ENCODE data around the gene MDM4.
"Not testable (repeated sequence)": the region's sequence is repeated elsewhere in the genome, so short reads cannot be mapped to it uniquely, and the experiment has no call there.

Gene MDM4, protein sequence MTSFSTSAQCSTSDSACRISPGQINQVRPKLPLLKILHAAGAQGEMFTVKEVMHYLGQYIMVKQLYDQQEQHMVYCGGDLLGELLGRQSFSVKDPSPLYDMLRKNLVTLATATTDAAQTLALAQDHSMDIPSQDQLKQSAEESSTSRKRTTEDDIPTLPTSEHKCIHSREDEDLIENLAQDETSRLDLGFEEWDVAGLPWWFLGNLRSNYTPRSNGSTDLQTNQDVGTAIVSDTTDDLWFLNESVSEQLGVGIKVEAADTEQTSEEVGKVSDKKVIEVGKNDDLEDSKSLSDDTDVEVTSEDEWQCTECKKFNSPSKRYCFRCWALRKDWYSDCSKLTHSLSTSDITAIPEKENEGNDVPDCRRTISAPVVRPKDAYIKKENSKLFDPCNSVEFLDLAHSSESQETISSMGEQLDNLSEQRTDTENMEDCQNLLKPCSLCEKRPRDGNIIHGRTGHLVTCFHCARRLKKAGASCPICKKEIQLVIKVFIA

DNA sequence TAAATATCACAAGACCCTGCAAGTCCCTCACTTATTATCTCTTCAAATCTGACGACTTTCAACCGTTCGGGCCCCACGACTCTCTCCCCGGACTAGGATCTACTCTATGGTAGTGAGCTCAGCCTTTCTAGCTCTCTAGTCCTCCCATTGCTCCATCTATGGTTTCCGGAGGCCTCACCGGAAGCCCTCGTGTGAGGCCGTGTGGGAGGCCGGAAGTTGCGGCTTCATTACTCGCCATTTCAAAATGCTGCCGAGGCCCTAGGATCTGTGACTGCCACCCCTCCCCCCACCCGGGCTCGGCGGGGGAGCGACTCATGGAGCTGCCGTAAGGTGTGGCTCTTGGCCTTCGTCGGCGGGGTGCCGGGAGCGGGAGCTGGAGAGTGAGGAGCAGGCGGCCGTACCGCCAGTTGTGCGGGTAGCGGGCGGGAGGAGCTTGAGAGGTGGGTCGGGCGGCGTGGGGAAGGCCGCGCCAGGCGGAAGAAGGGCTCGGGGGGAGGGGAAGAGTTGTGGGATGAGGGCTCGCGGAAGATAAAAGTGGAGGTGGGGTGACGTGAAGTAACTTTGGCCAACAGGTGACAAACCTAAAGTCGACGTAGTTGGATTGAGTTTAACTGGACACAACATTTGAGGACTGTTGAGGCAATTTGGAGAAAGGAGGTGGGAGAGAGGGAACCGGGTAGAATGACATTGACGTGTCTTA, at the start of gene MDM4:
MDM4 (plus strand) TSS at position 227 of the 700 bp plus-strand sequence. CDS start 9,113 bp downstream, outside the sequence.
- peak; percentile 97 for DNase-seq

DNA sequence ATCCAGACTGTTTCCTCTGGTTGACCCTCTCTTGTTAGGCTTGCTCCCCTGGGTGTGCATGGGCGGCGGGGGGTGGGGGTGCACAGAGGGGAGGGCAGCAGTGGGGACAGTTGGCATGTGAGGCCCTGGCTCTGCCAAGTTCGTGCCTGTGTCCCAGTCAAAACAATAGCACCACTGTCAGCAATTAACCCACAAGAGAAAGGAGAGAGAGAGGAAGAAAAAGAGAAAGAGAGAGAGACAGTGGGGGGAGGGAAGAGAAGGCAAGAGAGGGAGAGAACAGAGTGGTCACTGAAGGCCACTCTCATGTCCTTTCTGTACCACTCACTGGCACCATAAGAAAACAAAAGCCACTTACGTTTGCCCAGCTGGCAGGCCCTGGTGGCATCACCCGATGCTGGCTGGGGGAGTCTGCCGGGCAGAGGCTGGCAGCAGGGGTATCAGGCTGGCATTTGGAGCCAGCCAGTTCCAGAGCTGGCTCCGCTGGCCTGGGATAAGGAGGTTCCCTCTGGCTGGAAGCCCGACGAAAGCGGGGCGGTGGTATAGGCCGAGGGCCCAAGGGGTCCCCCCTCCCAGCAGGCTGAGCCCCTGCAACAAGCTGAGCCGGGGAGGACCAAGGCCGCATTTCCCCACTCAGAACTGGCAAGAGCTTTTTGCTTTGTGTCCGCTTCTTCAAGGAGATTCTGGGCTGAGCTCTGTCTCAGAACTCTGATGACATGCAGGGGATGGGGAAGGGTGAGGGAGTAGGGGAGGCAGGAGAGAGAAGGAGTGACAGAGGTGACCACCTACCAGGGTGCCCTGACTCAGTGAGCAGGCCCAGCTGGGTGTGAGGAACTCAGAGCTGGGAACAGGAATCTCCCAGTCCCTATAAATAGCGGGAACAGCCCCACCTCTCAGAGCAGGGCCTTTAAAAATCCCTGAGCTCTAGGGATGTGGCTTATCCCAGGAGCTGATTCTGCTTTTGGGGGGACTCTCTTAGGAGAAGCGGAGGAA, 49.5 kb upstream of the MDM4 start:
- no peak for DNase-seq

DNA sequence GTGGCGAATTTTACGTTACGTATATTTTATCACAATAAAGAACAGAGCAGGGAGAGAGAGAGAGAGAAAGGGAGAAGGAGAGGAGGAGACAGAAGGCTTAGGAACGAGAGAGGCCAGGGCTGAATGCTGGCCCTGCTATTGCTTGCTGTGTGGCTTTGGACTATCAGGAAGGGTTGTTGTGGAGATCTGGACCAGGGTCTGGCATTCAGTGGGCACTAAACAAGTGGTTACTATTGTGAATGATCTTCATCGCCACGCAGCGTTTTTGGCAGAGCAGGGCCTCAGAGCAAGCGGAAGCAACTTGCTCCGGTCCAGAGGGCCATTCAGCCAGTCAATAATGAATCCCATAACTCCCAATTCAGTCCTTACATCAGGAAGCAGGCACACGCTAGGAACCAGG, 48.0 kb upstream of the MDM4 start:
- no peak for DNase-seq

DNA sequence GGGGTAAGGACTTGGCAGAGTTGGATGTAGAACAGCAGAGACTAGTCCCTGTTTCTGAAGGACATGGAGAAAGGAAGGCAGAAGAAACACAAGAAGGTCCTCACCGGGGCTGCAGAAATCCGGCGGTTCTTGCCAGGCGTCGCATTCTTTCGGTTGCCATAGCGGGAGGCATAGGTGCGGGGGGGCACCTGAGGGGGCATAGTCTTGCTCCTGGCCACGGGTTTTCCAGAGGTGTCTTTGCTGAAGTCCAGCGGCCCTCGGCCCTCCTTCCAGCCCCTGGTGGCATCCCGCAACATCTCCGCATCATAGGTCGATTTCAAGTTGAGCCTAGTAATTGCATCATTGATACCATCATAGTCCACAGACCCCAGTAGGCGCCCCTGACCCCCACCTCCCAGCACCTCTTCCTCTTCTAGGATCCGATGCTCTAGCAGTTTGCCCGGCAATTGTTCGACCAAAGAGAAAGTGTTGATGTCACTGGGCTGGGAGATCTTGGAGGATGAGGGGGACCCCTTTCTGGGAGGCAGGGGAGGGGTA, 47.4 kb upstream of the MDM4 start:
- DNase-seq: no peak

DNA sequence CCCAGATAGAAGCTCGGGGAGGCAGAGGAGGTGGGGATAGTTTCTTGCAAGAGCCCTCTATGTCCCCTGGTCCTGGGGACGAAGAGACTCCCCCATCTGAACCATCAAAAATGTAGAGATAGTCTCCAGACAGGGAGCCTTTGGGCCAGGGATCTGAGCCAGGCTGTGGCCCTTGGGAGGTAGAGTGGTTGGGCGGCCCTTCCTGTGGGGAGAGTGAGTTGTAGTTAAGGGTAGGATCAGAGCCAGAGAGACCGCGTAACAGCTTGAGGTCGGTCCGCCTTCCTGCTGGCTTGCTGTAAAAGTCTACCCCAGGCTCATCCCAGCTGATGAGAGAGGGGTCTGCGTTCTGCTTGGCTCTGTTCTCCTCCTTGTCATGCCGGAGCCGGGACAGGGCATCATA, 46.9 kb upstream of the MDM4 start:
- no peak for DNase-seq

DNA sequence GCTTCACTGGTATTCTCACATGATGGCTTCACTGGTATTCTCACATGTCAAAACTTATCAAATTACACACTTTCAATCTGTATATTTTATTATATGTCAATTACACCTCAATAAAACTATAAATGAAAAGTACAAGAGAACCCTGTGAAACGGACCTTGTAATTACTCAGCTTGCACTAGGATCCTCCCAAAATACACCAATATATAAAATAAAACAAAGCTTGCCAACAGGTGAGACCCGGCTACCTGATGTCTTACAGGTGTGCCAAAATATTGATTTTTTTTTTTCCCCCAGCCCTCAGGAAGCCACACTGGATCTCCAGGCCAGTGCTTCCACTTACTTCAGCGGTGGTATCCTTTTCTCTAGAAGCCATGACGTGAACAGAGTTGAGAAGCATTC, 44.5 kb upstream of the MDM4 start:
- no peak for DNase-seq

DNA sequence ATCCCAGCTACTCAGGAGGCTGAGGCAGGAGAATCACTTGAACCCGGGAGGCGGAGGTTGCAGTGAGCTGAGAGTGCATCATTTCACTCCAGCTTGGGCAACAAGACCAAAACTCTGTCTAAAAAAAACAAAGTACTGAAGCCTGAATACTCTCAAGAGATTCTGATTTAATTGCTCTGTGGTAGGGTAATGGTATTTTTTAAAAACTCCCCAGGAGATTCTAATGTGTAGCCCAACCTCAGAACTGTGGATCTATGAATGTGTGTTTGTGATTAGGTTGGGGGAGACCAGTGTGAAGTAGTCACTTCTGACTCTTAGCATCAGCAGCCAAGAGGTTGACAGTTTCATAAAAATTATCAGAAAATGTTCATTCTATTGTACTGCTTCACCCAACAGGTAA, 43.5 kb upstream of the MDM4 start:
- DNase-seq: no peak

DNA sequence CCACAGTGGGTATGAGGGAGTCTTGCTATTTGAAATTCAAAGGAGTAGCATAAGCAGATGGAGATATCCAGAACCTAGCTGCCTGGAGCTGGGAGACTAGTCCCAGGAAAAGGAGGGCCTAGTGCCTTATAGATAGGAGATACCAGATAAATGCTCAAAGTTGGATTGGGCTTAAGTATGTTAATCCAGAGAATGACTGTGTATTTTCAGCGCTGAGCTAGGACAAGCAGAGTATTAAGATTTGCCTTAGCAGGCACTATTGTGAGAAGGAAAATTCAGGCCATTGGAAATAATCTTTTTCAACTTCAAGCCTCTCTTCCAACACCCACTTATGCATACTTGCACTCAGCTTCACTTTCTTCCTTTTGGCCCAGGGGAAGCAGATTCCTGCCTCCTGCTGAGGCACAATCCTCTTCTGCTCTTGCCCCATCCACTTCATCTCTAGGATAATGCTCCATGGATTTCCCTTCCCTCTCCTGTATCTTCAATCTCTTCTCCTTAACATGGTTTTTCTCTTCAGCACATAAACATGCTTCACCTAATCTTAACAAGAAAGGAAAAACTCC, 42.7 kb upstream of the MDM4 start:
- no peak for DNase-seq

DNA sequence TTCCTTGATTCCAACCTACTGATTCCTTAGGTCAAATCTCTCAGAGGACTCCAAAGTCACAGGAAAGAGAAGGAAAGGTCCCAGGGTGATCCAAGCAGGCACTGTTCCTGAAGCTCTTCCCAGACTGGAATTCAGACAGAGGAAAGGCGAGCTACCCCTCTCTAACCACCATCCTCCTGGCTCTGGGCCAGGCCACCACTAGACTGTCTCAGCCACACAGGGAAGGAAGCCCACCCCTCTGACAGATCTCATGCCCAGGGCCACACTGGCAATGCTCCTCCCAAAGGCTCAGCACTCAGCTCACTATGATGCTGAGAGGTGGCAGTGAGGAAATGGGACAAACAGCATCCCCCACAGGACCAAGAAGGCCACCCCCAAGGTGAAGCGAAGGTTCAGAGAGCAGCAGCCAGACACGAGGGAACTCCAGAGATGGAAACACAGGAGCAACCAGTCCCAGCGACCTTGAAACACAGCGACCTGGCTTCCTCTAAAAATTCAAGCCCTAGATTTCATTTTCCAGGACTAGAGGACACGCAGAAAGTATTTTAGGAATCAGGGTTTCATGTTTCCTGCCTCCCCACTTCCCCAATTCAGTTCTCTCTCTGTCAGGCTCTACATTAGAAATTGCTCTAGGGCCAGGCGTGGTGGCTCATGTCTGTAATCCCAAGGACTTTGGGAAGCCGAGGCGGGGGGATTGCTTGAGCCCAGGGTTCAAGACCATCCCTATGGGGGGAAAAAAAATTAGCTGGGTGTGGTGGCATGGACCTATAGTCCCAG, 40.4 kb upstream of the MDM4 start:
- DNase-seq: peak; percentile 69

DNA sequence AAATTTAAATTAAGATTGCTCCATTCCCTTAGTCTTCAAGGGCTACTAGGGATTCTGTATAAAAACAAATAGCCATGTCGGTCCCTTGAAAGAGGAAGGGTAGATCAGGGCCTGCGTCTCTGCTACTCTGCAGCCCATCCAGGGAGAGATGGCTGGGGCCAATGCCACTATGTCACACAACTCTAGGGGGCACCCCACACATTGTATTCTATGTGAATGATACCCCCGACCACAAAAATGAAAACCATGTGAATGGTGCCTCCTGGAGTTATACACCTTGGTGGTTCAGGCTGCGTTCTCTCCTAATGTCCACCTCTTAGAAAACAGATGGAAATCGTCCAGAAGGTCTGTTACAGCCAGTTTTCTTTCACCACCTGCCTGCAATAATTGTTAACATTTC, 39.6 kb upstream of the MDM4 start:
- DNase-seq: no peak

DNA sequence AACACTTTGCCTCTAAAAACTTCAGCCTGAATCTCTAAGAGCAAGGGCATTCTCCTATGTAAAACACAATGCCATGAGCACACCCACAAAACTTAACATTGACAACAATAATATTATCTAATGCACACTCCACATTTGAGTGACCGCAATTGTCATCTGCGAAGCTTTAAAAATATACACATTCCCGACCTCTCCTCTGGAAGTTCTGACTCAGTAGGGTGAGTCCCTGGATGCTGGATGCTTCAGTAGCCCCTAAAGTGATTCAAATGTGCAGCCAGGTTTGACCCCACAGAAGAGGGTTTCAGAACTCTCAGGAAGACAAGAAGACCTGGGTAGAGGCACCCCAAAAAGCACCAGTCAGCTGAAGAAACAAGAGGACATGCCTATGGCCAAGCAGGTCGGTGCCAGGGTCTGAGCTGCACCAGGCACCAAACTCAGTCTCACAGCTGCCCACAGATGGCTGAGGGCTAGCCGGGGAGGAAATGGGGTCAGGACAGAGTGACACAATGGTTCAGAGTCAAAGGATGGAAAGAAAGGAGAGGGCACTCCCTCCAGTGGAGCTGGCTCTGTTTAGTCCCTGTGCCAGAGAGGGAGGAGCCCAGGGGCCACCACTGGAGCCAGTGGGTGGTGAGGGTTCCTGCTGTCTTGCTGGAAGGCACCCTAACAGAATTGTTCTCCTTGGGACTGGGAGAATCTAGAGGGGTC, 39.0 kb upstream of the MDM4 start:
- DNase-seq: peak; percentile 24

DNA sequence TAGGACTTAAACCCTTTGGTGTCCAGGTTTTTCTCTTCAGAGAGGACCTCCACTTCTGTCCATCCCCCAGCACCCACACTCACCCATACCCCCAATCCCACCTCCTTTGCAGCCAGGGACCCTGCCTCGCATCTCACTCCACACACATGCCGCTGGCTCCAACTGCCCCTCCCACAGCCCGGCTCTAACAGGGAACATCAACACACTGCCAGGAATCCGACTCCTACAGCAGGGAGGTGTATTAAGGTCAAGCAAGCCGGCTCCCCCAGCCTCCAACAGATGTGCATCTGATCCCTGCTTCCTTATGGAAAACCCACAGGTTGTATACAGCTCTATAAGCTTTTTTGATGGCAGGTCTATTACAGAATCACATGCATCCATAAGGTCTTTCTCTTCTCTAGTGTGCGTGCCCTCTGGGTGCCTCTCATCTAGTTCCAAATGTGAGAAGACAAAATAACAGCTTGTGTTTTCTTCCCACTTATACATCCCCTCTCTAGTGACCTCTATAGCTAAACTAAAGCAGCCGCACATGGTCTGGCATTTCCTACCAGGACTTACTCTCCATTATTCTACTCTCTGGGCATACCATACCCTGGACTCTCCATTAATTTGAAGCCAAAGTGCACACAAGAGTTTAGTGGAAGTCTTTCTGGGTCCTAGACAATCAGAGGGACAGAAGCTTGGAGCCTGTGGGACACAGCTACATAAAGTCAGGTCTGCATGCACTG, 37.9 kb upstream of the MDM4 start:
- DNase-seq: peak; percentile 1

DNA sequence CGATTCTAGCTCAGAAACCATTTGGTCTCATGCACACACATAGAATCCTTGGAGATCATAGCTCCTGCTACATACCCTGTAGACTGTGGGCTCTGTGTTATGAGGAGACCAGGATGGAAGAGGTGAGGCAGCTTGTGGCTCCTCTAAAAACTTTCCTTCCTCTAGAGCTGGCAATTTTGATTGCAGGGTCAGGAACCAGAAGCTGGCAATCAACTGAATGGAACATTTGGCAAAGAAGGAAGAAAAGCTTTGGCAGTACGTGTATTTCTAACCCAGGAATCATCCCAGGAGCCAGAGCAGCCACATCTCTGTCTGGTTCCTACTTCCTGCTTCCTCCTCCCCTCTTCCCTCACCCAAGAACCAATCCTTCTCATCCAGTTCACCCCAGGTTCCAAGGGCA, 37.3 kb upstream of the MDM4 start:
- DNase-seq: no peak

DNA sequence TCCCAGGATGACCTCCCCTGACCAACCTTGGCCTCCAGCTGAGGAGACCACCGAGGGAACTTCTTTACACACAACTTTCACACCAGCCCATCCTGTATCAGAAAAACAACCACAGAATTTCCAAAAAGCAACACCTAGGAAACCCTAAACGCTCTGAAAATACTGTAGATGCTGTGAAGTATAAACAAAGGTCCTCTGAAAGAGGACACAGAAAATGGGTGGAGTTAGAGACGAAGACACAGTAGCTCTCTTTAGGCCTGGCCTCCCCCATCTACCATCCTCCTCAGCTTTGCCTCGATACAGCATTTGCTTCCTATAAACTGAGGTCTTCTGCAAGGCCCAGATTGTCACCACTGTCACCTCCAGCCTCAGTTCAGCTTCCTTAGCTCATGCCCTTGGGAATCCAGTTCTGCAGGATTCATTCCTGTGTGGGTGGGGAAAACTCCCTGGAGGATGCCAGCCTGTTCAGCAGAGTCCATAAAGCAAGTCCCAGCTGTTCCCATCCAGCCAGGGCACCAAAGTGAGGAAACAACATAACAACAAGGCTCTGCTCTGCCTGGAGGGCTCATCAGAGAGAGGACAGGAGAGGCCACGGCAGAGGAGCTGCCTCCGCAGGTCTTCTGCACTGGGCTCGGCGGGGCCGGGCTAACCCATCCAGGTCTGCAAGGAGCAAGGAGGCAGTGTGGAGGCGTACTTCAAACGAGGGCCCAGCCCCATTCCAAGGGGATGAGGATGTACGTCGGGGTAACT, 36.6 kb upstream of the MDM4 start:
- DNase-seq: no peak

DNA sequence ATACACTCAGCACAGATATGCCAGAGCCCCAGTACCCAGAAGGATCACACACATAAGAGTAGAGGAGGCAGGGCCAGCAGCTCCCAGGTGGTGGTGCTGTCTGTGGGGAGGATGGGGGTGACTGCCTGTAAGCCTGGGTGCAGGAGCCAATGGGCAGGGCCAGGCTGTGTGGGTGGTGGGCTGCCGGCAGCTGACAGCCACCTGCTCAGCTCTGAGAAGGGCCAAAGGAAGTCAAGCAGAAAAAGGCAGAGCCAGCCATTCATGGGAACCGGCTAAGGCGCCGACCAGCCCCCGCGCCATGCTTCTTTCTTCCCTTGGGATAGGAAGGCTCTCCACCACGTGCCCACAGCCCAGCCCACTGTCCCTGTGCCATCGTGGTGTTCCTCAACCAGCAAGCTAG, 35.7 kb upstream of the MDM4 start:
- no peak for DNase-seq

DNA sequence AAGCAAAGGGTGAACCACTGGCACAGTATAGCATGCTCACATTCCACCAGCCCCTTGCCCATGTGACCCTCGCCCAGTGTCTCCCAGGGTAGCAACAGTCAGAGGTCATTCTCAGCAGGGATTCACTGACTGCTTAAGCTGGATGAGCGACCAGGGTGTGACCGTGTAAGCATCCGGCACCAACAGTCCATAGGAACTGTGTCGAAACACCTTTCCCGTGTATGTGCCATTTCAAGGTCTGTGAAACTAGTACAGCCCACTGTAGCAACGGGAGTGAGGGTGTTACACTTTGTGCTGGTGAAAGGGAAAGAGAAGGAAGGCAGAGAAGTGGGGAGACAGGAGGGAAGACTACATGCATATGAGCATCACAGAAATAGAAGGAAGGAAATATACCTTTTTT, 32.4 kb upstream of the MDM4 start:
- DNase-seq: no peak

DNA sequence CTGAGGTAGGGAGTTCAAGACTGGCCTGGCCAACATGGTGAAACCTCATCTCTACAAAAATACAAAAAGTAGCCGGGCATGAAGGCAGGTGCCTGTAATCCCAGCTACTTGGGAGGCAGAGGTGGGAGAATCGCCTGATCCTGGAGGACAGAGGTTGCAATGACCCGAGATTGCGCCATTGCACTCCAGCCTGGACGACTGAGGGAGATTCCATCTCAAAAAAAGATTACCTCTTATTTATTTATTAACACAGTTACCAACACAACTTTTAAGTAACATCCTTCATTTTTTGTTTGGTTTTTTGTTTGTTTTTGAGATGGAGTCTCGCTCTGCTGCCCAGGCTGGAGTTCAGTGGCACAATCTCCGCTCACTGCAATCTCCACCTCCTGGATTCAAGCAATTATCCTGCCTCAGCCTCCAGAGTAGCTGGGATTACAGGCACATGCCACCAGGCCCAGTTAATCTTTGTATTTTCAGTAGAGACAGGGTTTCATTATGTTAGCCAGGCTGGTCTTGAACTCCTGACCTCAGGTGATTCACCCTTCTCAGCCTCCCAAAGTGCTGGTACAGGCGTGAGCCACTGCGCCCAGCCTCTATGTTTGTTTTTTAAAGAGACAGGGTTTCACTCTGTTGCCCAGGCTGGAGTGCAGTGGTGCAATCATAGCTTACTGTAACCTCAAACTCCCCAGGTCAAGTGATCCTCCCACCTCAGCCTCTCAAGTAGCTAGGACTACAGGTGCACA, 29.5 kb upstream of the MDM4 start:
- DNase-seq: not testable (repeated sequence)

DNA sequence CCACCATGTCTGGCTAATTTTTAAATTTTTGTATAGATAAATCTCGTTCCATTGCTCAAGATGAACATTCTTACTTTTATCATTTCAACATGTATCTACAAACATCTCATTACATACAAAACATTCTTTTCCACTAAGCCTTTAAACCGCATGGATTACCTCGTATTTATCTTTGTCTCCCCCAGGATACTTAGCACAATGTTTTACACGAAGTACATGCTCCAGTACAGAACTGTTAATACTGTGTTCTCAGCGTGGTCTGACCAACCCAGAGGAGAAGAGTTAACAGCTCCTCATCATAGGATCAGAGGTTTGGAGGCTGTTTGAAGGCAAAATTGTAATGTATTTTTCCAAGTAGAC, 29.0 kb upstream of the MDM4 start:
- DNase-seq: no peak

DNA sequence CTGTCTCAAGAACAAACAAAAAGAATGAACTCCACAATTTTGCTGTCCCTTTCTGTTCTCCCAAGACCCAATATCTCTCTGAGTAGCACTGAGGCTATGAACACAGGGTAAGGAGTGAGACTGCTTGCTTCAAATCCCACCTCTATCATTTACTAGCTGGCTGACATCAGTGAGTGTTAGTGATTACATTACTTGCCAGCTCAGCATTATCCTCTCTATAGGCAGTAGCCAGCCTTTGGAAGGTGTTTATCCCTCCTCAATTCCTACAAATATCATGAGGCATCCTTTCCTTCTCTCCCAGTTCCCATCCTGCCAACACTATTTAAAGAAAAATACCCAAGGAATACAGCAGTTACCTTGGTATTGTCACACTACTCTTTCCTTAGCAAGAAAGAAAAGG, 24.6 kb upstream of the MDM4 start:
- DNase-seq: no peak
